Measurements from ENCODE around the gene THADA. TPM values are rescaled to one million over a fixed set of nuclear protein-coding genes. Genes with fewer than 3 reads are reported as not detected.

The THADA gene
- total RNA-seq, 1 donor from 2014 or later: 11.0 TPM

DNA sequence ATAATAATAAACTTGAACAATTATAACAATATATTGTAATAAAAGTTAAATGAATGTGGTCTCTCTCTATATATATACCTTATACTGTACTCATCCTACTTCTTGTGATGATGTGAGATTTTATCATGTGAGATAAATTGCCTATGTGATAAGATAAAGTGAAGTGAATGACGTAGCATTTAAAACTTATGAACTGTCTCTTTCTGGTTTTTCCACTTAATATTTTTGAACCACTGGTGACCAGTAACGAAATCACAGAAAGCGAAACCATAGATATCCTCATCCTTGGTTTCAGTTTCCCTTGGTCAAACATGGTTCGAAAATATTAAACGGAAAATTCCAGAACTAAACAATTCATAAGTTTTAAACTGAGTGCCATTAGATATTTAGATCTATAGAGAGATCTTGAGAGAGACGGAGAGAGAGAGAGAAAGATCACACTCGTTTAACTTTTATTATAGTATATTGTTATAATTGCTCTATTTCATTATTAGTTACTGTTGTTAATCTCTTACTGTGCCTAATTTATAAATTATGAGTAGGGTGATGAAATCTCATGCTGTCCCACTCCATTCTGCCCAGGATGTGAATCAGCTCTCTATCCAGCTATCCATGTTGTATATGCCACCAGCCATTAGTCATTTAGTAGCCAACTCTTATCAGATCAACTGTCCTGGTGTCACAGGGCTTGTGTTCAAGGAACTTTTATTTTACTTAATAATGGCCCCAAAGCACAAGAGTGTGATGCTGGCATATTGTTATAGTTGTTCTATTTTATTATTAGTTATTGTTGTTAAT, 156.8 kb downstream of the THADA start:
- H3K4me3 ChIP-seq (ENCODE audit: low read depth, low read length): no peak overlapping the region
- DNase-seq (ENCODE audit: low read depth): no peak
- TF ChIP-seq, protein P1, sequence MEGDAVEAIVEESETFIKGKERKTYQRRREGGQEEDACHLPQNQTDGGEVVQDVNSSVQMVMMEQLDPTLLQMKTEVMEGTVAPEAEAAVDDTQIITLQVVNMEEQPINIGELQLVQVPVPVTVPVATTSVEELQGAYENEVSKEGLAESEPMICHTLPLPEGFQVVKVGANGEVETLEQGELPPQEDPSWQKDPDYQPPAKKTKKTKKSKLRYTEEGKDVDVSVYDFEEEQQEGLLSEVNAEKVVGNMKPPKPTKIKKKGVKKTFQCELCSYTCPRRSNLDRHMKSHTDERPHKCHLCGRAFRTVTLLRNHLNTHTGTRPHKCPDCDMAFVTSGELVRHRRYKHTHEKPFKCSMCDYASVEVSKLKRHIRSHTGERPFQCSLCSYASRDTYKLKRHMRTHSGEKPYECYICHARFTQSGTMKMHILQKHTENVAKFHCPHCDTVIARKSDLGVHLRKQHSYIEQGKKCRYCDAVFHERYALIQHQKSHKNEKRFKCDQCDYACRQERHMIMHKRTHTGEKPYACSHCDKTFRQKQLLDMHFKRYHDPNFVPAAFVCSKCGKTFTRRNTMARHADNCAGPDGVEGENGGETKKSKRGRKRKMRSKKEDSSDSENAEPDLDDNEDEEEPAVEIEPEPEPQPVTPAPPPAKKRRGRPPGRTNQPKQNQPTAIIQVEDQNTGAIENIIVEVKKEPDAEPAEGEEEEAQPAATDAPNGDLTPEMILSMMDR (conservative IDR thresholded peaks at IDR 0.05; ENCODE audit: low read depth, low read length): no peak

DNA sequence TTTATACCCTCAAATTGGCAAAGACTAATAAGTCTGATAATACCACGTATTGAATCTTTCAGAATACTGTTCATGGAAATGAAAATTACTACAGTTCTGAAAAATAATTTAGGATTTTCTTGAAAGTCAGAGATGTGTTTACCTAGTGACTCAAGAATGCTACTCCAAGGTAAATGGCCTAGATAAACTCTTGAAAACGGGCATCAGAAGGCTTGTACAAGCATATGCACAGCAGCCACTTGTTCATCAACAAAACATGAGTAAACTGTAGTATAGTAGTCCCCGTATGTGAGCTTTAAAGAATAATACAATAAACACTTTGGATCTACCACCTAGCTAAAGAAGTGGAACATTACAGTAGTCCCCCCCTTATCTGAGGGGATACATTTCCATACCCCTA, 157.5 kb downstream of the THADA start:
- TF ChIP-seq, protein P1 (conservative IDR thresholded peaks at IDR 0.05; ENCODE audit: low read depth, low read length): no peak
- H3K4me3 ChIP-seq (ENCODE audit: low read depth, low read length): no peak overlapping the region
- DNase-seq (ENCODE audit: low read depth): no peak

DNA sequence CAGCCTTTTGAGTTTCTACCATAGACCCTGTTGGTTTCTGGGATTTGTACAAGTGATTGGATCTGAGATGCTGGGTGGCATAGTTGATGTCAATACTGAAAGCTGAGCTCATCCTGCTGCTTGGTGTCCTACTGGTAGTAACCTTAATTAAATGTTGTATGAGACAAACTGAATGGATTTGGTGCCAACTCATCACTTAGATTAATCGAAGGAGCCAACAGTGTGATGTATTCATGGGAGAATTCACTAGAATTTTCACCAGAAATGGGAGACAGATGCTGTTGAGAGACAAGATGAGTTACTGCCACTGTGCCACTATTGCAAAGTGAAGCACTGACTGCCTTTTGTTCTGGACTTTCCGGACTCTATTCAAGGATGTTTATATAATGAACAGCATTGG, 158.5 kb downstream of the THADA start:
- TF ChIP-seq, protein P1 (conservative IDR thresholded peaks at IDR 0.05; ENCODE audit: low read depth, low read length): no peak
- DNase-seq (ENCODE audit: low read depth): no peak
- H3K4me3 ChIP-seq (ENCODE audit: low read depth, low read length): no peak overlapping the region

DNA sequence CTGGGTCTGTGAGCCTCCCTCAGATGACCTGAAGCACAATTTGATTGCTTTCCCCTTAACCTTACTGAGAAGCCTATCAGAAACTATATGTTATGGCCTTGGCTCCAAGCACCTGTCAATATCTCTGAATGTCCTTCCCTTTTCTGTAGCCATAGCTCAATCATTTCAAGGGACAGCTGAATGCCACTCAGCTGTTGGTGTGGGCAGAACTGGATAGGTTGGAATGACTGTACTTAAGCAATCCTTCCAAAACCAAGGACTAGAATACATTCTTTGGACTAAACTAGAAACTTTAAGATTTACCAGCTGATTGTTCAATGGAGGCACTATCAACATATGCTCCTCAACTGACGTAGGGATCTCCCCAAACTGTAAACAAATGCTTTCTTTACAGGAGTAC, 159.4 kb downstream of the THADA start:
- no peak for DNase-seq (ENCODE audit: low read depth)
- TF ChIP-seq, protein P1 (conservative IDR thresholded peaks at IDR 0.05; ENCODE audit: low read depth, low read length): no peak

DNA sequence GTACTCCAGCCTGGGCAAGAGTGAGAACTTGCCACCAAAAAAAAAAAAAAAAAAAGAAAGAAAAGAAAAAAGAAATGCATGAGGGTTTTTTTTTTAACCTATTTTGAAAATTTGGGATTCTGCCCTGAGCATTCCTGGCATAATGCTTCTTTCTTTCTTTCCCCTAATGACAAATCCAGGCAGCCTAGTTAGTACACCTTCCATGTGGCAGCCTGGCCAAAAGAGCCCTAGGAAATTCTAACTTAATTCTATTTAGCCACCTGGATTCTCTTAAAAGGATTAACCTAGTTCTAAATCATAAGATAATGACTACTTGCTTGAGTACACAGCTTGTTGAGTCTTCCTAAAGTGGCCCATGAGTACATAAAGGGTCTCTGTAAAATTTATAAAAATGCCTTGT, 160.1 kb downstream of the THADA start:
- no peak overlapping the region for H3K4me3 ChIP-seq (ENCODE audit: low read depth, low read length)
- TF ChIP-seq, protein P1 (conservative IDR thresholded peaks at IDR 0.05; ENCODE audit: low read depth, low read length): no peak
- no peak for DNase-seq (ENCODE audit: low read depth)

More for the DNA sequence above, 159.4 kb downstream of the THADA start:
- H3K4me3 ChIP-seq (ENCODE audit: low read depth, low read length): no peak overlapping the region

DNA sequence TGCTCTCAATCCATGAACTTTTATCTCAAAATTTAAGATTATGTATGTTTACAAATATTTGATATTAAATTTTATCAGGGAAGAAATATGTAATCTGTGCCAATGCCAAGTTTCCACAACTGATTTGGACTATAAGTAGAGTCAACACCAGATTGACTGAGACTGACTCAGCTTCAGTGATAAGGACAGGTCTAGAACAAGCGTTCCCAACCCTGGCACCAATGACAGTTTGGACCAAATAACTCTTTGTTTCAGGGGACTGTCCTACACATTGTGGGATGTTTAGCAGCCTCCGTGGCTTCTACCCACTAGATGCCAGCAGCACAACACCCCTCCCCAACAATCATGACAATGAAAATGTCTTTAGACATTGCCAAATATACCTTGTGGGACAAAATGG, 165.3 kb downstream of the THADA start:
- DNase-seq (ENCODE audit: low read depth): no peak
- TF ChIP-seq, protein P1 (conservative IDR thresholded peaks at IDR 0.05; ENCODE audit: low read depth, low read length): no peak
- H3K4me3 ChIP-seq (ENCODE audit: low read depth, low read length): no peak overlapping the region

DNA sequence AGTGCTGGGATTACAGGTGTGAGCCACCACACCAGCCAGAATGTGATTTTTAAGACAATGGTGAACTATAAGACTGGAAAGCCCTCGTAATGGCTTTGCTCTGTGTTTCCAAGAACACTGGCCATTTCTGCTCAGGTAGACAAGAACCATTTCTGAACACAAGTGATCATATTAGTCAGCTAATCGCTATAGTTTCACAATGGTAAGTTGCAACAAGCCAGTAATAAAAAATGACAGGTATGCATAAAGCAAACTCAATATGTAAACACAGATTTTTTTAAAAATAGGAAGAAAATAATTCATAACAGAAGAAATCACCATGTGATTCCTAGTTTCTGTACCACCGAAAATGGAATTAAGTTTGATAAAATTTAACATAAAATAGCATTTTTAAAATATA, 166.5 kb downstream of the THADA start:
- DNase-seq (ENCODE audit: low read depth): no peak
- H3K4me3 ChIP-seq (ENCODE audit: low read depth, low read length): no peak overlapping the region
- TF ChIP-seq, protein P1 (conservative IDR thresholded peaks at IDR 0.05; ENCODE audit: low read depth, low read length): no peak
